GM03348 (cell line): ENCODE measurements around the gene POLK.
"Not testable (repeated sequence)": the region's sequence is repeated elsewhere in the genome, so short reads cannot be mapped to it uniquely, and the experiment has no call there.

Source experiments
- DNase-seq: peaks from one replicate; pipeline ENCODE4 v3.0.0; 2012; ENCODE audit warnings: low spot score

POLK gene

DNA sequence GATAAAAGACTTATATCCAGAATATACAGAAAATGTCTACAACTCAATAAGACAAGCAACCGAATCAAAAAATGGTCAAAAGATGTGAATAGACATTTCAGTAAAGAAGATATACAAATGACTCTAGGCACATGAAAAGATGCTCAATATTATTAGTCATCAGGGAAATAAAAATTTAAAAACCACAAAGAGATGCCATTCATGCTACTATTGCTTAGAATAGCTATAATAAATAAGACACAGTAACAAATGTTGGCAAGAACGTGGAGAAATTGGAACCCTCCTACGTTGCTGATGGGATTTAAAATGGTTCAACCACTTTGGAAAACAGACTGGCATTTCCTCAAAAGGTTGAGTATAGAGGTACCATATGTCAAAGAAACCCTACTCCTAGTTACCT lies 39.8 kb downstream of the POLK start:
- peak; percentile 18 for DNase-seq

DNA sequence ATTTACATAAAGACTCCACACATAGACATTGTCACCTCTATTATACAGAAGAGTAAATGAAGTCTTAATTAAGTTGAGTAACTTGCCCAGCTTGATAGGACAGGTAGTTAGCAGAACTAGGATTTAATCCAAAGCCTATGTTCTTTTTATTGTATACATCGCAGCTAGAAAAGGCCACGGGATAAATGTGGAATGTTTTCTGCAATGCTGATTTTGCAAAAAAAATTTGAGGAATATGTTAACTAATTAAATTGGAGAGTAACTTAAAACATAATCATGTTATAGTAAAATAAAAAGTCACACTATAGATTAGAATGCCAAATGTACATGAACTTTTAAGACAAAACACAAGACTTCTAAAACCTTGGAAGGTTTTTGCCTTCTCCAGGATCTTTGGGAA lies 41.1 kb downstream of the POLK start:
- no peak for DNase-seq

DNA sequence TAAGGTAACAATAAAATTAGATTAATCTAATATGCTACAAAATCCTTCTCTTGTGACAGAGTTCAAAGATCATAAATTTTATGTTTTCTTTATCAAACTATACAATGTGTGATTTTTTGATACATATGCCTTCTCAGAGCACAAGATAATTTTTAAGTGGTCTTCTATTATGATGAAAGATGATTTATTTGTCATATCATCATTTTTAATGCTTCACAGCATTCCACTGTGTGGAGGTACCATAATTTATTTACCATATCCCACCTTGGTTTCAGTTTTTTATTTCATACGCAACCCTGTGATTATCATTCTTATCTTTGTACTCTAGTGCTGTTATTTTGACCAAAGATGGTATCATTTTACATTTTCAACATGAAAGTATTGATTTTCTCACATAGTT lies 41.7 kb downstream of the POLK start:
- no peak for DNase-seq

GRCh38 chr5:75558221-75558620 lies 46.5 kb downstream of the POLK start:
- no peak for DNase-seq

DNA sequence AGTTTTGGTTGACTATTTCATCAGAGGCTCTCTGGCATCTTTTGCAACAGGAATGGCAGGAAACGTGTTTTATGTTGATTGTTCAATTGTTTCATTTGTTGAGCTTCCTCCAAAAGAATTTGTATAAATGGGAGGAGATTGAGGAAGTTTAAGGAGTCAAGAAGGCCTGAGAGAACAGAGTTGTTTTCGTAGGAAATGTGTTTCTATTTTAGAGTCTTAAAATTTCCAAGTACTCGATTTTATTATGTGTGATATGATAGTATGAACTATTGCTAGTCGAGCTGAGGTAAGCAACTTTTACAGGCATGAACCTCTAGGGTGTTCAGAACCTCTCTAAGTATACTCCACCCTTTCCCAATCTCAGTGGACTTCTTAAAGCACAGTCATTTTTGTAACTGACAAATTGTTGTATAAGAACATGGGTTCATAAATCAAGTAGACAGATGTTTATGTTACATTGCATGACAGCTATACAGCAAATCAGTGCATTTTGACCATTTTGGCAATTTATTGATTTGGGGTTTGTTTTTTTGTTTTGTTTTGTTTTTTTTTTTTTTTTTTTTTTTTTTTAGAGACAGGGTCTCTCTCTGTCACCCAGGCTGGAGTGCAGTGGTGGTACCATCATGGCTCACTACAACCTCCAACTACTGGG lies 47.4 kb downstream of the POLK start:
- DNase-seq = peak; percentile 16

GRCh38 chr5:75560655-75561054 lies 49.0 kb downstream of the POLK start:
- not testable (repeated sequence) for DNase-seq

DNA sequence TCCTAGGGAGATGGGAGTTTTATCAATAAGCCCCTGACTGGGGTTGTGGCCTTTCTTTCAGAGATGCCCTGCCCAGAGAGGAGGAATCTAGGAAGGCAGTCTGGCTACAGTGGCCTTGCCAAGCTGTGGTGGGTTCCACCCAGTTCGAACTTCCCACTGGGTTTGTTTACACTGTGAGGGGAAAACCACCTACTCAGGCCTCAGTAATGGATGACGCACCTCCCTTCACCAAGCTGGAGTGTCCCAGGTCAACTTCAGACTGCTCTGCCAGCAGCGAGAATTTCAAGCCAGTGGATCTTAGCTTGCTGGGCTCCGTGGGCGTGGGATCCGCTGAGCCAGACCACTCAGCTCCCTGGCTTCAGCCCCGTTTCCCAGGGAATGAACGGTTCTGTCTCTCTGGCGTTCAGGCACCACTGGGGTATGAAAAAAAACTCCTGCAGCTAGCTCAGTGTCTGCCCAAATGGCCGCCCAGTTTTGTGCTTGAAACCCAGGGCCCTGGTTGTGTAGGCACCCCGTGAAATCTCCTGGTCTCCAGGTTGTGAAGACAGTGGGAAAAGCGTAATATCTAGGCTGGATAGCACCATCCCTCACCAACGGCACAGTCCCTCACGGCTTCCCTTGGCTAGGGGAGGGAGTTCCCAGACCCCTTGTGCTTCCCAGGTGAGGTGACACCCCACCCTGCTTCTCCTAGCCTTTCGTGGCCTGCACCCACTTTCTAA lies 54.5 kb downstream of the POLK start:
- DNase-seq = not testable (repeated sequence)

GRCh38 chr5:75566710-75567309 lies 55.1 kb downstream of the POLK start:
- DNase-seq = peak; percentile 86

DNA sequence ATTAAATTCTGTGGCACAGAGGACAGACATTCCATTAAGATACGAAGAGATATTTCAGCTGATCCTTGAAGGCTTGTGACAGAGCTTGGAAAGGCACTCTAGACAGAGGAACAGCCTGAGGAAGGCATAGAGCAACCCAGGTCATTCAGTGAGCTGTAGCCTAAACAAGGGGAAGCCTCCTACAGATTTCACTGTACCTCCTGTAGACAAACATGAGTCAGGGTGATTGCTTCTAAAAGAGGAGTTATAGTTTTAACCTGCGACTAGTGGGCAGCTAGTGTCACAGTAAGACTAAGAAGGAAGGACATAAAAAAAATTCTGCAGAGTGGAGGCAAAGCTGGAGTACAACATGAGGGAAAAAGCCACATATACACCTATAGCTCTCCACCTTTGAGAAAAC lies 56.0 kb downstream of the POLK start:
- DNase-seq = peak; percentile 19

GRCh38 chr5:75568202-75568601 lies 56.5 kb downstream of the POLK start:
- DNase-seq = no peak

GRCh38 chr5:75571547-75571946 lies 59.9 kb downstream of the POLK start:
- DNase-seq = no peak

DNA sequence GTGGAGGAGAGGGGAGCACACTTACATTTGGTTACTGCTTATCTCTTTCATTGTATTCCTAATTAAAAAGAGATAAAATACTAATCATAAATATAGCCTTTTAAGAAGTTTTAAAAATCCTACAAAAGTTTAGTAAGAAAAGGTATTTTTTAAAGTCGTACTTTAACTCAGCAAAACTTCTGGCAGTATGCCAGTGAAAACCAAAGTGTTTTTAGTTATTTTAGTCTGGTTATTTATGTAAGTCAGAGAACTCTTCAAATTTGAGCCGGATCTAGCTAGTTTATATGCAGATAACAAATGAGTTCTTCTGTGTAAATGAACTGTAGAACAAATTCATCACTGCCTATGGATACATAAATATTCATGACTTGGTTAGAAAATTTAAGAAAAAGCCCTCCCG lies 63.1 kb downstream of the POLK start:
- no peak for DNase-seq

- DNase-seq = not testable (repeated sequence)
Observed at GRCh38 chr5:75578280-75578679, 66.6 kb downstream of the POLK start.

DNA sequence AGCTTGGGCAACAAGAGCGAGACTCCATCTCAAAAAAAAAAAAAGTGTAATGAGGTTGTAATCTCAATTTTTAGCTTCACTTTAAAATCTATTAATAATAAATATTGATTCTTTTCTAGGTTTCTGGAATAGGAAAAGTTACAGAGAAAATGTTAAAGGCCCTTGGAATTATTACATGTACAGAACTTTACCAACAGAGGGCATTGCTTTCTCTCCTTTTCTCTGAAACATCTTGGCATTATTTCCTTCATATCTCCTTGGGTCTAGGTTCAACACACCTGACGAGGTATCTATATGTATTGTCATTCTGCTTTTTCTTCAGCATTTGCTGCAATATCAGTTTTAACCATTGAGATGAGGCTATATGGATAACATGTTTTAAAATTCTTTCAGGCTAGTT lies 73.0 kb downstream of the POLK start:
- DNase-seq = peak; percentile 6

- no peak for DNase-seq
Observed at GRCh38 chr5:75588666-75589065, 77.0 kb downstream of the POLK start.

GRCh38 chr5:75600535-75600934 lies 88.8 kb downstream of the POLK start:
- no peak for DNase-seq

DNA sequence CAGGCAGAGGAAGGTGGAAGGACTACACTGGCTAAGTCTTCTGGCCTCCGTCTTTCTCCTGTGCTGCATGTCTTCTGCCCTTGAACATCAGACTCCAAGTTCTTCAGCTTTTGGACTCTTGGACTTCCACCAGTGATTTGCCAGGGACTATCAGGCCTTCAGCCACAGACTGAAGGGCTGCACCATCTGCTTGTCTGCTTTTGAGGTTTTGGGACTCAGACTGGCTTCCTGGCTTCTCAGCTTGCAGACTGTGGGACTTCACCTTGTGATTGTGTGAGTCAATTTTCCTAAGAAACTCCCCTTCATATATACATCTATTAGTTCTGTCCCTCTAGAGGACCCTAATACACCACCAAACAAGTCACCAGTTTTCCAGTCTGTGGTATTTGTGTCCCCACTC lies 89.9 kb downstream of the POLK start:
- DNase-seq = no peak

- DNase-seq = no peak
Observed at GRCh38 chr5:75601996-75602395, 90.3 kb downstream of the POLK start.

DNA sequence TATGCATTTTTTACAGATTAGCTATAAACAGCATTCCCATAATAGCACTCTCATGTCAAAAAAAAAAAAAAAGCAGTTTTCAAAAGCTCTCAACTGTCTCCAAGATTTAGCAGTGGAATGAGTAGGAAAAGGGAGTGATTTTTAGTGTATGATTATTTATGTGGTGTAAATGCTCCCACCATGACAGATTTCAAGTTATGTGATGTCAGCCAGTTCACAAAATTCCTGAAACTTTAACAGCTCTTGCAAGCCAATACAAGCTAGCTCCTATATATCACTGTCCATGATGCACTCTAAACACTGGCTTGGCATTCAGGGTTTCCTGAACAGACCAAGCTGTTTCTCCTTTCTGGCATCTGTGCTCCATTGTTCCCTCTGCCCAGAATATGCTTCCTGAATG lies 91.7 kb downstream of the POLK start:
- no peak for DNase-seq

DNA sequence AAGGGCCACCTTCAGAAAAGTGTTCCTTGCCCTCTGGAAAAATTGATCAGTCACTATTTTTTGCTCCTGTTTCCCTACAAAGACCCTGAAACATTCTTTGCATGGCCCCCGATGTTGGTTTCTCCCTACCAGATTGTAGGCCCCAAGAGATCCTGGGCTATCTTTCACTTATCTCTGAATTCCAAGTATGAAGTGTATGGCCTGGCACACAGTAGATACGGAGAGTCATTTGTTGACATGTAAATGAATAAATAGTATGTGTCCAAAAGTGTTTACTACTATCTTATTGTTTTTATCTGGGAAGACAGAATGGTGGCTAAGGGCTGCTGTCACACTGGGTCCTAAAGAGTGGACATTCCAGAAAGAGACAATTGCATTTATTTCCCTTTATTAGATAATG lies 92.1 kb downstream of the POLK start:
- DNase-seq = no peak

DNA sequence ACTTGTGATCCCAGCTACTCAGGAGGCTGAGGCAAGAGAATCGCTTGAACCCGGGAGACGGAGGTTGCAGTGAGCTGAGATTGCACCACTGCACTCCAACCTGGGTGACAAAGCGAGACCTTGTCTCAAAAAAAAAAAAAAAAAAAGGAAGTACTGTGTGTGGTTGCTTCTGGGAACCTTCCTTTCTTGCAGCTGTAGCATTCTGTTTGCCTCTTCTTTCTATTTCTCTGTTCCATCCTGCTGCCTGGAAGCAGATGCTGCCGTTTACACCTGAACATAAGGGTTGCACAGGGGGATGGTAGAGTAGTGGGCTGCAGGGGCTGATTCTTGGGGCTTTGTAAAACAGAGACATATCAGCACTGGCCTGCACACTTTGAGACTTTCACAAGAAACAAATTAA lies 95.7 kb downstream of the POLK start:
- DNase-seq = not testable (repeated sequence)

GRCh38 chr5:75608870-75609269 lies 97.2 kb downstream of the POLK start:
- no peak for DNase-seq

DNA sequence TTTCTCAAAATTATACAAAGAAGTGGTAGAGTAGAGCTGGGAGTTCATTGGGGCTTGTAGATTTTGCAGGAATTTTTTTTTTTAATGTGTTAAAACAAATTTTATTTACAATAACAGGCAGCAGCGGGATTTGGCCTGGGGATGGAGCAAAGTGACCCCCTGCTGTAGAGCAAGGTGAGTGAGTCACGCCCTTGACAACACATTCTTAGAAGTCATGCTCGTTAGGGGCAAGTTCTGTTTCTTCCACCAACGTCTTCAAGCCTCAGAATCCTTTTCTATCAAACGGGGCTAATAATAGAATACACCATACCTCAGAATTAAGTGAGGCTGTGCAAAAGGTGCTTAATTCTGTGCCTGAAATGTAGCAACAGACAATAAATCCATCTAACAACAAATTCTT lies 98.5 kb downstream of the POLK start:
- no peak for DNase-seq
